GM23338 (cell line): ENCODE data around the gene MYMX. TPM values are rescaled to one million over a fixed set of nuclear protein-coding genes. Genes with fewer than 3 reads are reported as not detected.

Source experiments
- ATAC-seq: fragments of 200-7000 bp; cut with Tn5 transposase; 3 replicates; pipeline ENCODE4 v1.9.1; 2020
- DNase-seq: peaks from one replicate; pipeline ENCODE4 v3.0.0-alpha.2; 2015; ENCODE audit warnings: low spot score
- H2AFZ ChIP-seq: fragments of 200-600 bp; sonication (generic); 2 replicates; pipeline ENCODE4 v1.8.0; 2016; ENCODE audit warnings: antibody characterized with exemption, mild to moderate bottlenecking, moderate library complexity
- H3F3A ChIP-seq: fragments of 200-600 bp; sonication (generic); replicated peaks from 2 replicates; pipeline ENCODE4 v1.8.0; 2017; ENCODE audit warnings: antibody characterized with exemption, mixed run types, low read depth
- H3K27ac ChIP-seq: fragments of 200-600 bp; sonication (generic); 2 replicates; pipeline ENCODE4 v1.6.1; 2016; ENCODE audit warnings: low read depth
- H3K27me3 ChIP-seq: fragments of 200-600 bp; sonication (generic); 2 replicates; pipeline ENCODE4 v1.8.0; 2016; ENCODE audit warnings: mild to moderate bottlenecking, mixed run types, moderate library complexity; ENCODE audit not compliant: insufficient read depth
- H3K36me3 ChIP-seq: fragments of 200-600 bp; sonication (generic); 2 replicates; pipeline ENCODE4 v1.8.0; 2016; ENCODE audit warnings: mild to moderate bottlenecking; ENCODE audit not compliant: insufficient read depth
- H3K4me1 ChIP-seq: fragments of 200-600 bp; sonication (generic); 2 replicates; pipeline ENCODE4 v1.8.0; 2016; ENCODE audit warnings: mild to moderate bottlenecking, moderate library complexity; ENCODE audit not compliant: insufficient read depth
- H3K4me2 ChIP-seq: fragments of 200-600 bp; sonication (generic); 2 replicates; pipeline ENCODE4 v1.7.1; 2017; ENCODE audit warnings: mixed run types
- H3K4me3 ChIP-seq: fragments of 200-600 bp; sonication (generic); 2 replicates; pipeline ENCODE4 v1.6.1; 2016; ENCODE audit warnings: mixed run types
- H3K79me2 ChIP-seq: fragments of 200-600 bp; sonication (generic); replicated peaks from 2 replicates; pipeline ENCODE4 v1.8.0; 2017; ENCODE audit warnings: mild to moderate bottlenecking; ENCODE audit not compliant: insufficient read depth
- H3K9me2 ChIP-seq: fragments of 200-600 bp; sonication (generic); 2 replicates; pipeline ENCODE4 v1.8.0; 2017; ENCODE audit not compliant: insufficient read depth
- H4K20me1 ChIP-seq: fragments of 200-600 bp; sonication (generic); replicated peaks from 2 replicates; pipeline ENCODE4 v1.8.0; 2017; ENCODE audit warnings: mild to moderate bottlenecking; ENCODE audit not compliant: insufficient read depth
- H3K27ac Mint-ChIP-seq: 2 replicates; pipeline ENCODE4 v1.8.0; 2020; ENCODE audit warnings: inconsistent platforms, mild to moderate bottlenecking, moderate library complexity, mixed read lengths
- H3K27me3 Mint-ChIP-seq: 3 replicates; pipeline ENCODE4 v1.8.0; 2022; ENCODE audit warnings: low read depth, mild to moderate bottlenecking, moderate library complexity, mixed read lengths, inconsistent platforms; ENCODE audit not compliant: insufficient read depth, poor library complexity
- H3K36me3 Mint-ChIP-seq: 3 replicates; pipeline ENCODE4 v1.8.0; 2021; ENCODE audit warnings: low read depth, mild to moderate bottlenecking, inconsistent platforms, moderate library complexity, mixed read lengths
- H3K4me1 Mint-ChIP-seq: 3 replicates; pipeline ENCODE4 v1.8.0; 2020; ENCODE audit warnings: mild to moderate bottlenecking, inconsistent platforms, mixed read lengths
- H3K4me3 Mint-ChIP-seq: 3 replicates; pipeline ENCODE4 v1.8.0; 2021; ENCODE audit warnings: moderate library complexity, mild to moderate bottlenecking, inconsistent platforms, mixed read lengths
- H3K9me3 Mint-ChIP-seq: 3 replicates; pipeline ENCODE4 v1.8.0; 2020; ENCODE audit warnings: moderate library complexity, mild to moderate bottlenecking, inconsistent platforms, mixed read lengths
- CREB1 ChIP-seq: fragments of 250-450 bp; sonication (Bioruptor Pico); IDR thresholded peaks from 2 replicates; pipeline ENCODE4 v1.5.0; 2020; ENCODE audit warnings: low read depth, mild to moderate bottlenecking, moderate library complexity
- ETS1 ChIP-seq: IDR thresholded peaks from 2 replicates; pipeline ENCODE4 v1.6.1; 2016; ENCODE audit warnings: antibody characterized with exemption
- EZH2 ChIP-seq: fragments of 200-600 bp; sonication (generic); IDR thresholded peaks from one replicate; pipeline ENCODE4 v1.8.0; 2017; ENCODE audit warnings: antibody characterized with exemption, mild to moderate bottlenecking, low read depth; ENCODE audit not compliant: unreplicated experiment
- EZH2phosphoT487 ChIP-seq: fragments of 200-600 bp; sonication (generic); IDR thresholded peaks from one replicate; pipeline ENCODE4 v1.8.1; 2018; ENCODE audit warnings: antibody characterized with exemption; ENCODE audit not compliant: unreplicated experiment
- NANOG ChIP-seq: IDR thresholded peaks from 2 replicates; pipeline ENCODE4 v1.6.1; 2016; ENCODE audit warnings: antibody characterized with exemption, borderline replicate concordance
- POLR2AphosphoS5 ChIP-seq: IDR thresholded peaks from 2 replicates; pipeline ENCODE4 v1.6.1; 2016; ENCODE audit warnings: antibody characterized with exemption, low read depth
- polyA plus RNA-seq: library from polyadenylated mRNA; unstranded; fragments of >200 nt; fragmentation: Nextera tagmentation; extraction: Ambion mirVana; gene quantifications from 2 replicates; pipeline ENCODE4 v1.2.1, GENCODE V29; 2016
- total RNA-seq: library from RNA; depleted of rRNA; stranded (reverse); fragments of >200 nt; shearing (Covaris generic); gene quantifications from 2 replicates; pipeline ENCODE4 v1.2.3, GENCODE V29; 2014
- TF ChIP-seq, protein P1 (sequence below): IDR thresholded peaks from one replicate; pipeline ENCODE4 v1.6.1; 2018; ENCODE audit warnings: antibody characterized with exemption; ENCODE audit not compliant: unreplicated experiment
- TF ChIP-seq, protein P2 (sequence below): fragments of 250-450 bp; sonication (Bioruptor Pico); IDR thresholded peaks from 2 replicates; pipeline ENCODE4 v1.5.0; 2020; ENCODE audit warnings: mild to moderate bottlenecking, moderate library complexity
- TF ChIP-seq, protein P3 (sequence below), 2 experiments: fragments of 200-600 bp in 1 of 2; sonication (generic) in 1 of 2; conservative IDR thresholded peaks; 2 replicates each; pipeline versions ENCODE4 v1.5.1 to v1.6.1; 2016 to 2017; ENCODE audit warnings: antibody characterized with exemption in 2 of 2, low read depth in 2 of 2, mild to moderate bottlenecking in 2 of 2, moderate library complexity in 1 of 2

MYMX gene
- total and polyA plus RNA-seq, 2 experiments from 2014 or later: 2.8 to 7.1 TPM

DNA sequence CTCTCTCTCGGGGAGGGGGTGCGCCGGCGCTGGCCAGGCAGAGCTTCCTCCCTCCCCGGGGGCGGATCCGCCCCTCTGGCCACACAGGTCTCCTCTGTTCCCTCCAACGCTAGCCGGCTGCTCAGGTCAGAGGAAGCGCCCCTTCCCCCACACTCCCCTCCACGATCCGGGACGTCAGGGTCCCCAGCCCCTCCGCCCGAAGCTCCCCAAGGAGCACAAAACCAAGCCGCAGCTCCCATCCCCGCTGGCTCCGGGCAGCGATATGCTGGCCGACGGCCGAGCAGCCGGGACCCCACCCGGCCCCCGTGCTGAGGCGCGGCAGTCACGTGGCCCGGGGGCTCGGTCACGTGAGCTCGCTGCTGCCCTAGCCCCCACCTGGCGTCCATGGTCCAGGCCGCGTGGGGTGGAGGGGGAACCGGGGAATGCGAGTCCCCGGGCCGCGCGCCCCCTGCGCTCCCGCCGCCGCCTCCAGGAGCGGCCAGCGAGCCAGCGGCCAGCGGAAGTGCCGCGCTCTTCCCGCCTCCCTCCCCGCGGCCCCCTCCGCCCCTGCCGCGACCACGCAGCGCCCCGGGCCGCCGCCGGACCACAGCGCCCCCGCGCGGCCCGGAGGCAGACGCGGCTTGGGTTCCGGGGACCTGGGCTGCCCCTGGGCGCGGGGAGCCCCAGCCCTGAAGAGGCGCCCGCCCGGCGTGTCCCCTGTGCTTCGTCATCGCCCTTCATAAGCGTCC is 40.5 kb downstream of the MYMX start, which contains the start of gene SLC35B2:
SLC35B2 (minus strand) TSS at position 504 of the 728 bp plus-strand sequence; CDS start at position 386, 118 bp downstream.
- H3K36me3 ChIP-seq: peaks cover 22% of the 10 kb centered on the region
- H3K27ac ChIP-seq: peak within 1 kb of the TSS; percentile 97
- H4K20me1 ChIP-seq: peaks cover 13% of the 10 kb centered on the region
- Mint-ChIP-seq H3K4me3 (peak within 1 kb of the TSS; percentile 96), H3K4me1 (peaks cover 46% of the 10 kb centered on the region), H3K27me3 (peaks cover 45% of the 10 kb centered on the region), H3K9me3 (peaks cover 7% of the 10 kb centered on the region), H3K36me3 (peaks cover 61% of the 10 kb centered on the region), H3K27ac (peak within 1 kb of the TSS; percentile 97)
- H3K27me3 ChIP-seq: no peaks in the 10 kb centered on the region
- ATAC-seq (peak; percentile 25), DNase-seq (peak; percentile 83)
- H3K9me2 ChIP-seq: no peaks in the 10 kb centered on the region
- peak within 1 kb of the TSS; percentile 60; the same call in 1 of the 2 replicates for H2AFZ ChIP-seq
- peak within 1 kb of the TSS; percentile 97 for H3K4me2 ChIP-seq
- no peaks in the 10 kb centered on the region for H3K4me1 ChIP-seq
- peaks cover 15% of the 10 kb centered on the region; the same call in 1 of the 2 replicates for H3K79me2 ChIP-seq
- peaks cover 44% of the 10 kb centered on the region for H3F3A ChIP-seq
- TF ChIP-seq ETS1 (no peak), EZH2 (no peak), NANOG (no peak), EZH2phosphoT487 (no peak), POLR2AphosphoS5 (peak; percentile 77), CREB1 (CRISPR knock-in tag) (0 out of 2 replicates have a peak, but pooled peaks have one; percentile 35)
- TF ChIP-seq, protein P1, sequence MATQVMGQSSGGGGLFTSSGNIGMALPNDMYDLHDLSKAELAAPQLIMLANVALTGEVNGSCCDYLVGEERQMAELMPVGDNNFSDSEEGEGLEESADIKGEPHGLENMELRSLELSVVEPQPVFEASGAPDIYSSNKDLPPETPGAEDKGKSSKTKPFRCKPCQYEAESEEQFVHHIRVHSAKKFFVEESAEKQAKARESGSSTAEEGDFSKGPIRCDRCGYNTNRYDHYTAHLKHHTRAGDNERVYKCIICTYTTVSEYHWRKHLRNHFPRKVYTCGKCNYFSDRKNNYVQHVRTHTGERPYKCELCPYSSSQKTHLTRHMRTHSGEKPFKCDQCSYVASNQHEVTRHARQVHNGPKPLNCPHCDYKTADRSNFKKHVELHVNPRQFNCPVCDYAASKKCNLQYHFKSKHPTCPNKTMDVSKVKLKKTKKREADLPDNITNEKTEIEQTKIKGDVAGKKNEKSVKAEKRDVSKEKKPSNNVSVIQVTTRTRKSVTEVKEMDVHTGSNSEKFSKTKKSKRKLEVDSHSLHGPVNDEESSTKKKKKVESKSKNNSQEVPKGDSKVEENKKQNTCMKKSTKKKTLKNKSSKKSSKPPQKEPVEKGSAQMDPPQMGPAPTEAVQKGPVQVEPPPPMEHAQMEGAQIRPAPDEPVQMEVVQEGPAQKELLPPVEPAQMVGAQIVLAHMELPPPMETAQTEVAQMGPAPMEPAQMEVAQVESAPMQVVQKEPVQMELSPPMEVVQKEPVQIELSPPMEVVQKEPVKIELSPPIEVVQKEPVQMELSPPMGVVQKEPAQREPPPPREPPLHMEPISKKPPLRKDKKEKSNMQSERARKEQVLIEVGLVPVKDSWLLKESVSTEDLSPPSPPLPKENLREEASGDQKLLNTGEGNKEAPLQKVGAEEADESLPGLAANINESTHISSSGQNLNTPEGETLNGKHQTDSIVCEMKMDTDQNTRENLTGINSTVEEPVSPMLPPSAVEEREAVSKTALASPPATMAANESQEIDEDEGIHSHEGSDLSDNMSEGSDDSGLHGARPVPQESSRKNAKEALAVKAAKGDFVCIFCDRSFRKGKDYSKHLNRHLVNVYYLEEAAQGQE: no peak
- TF ChIP-seq, protein P2, sequence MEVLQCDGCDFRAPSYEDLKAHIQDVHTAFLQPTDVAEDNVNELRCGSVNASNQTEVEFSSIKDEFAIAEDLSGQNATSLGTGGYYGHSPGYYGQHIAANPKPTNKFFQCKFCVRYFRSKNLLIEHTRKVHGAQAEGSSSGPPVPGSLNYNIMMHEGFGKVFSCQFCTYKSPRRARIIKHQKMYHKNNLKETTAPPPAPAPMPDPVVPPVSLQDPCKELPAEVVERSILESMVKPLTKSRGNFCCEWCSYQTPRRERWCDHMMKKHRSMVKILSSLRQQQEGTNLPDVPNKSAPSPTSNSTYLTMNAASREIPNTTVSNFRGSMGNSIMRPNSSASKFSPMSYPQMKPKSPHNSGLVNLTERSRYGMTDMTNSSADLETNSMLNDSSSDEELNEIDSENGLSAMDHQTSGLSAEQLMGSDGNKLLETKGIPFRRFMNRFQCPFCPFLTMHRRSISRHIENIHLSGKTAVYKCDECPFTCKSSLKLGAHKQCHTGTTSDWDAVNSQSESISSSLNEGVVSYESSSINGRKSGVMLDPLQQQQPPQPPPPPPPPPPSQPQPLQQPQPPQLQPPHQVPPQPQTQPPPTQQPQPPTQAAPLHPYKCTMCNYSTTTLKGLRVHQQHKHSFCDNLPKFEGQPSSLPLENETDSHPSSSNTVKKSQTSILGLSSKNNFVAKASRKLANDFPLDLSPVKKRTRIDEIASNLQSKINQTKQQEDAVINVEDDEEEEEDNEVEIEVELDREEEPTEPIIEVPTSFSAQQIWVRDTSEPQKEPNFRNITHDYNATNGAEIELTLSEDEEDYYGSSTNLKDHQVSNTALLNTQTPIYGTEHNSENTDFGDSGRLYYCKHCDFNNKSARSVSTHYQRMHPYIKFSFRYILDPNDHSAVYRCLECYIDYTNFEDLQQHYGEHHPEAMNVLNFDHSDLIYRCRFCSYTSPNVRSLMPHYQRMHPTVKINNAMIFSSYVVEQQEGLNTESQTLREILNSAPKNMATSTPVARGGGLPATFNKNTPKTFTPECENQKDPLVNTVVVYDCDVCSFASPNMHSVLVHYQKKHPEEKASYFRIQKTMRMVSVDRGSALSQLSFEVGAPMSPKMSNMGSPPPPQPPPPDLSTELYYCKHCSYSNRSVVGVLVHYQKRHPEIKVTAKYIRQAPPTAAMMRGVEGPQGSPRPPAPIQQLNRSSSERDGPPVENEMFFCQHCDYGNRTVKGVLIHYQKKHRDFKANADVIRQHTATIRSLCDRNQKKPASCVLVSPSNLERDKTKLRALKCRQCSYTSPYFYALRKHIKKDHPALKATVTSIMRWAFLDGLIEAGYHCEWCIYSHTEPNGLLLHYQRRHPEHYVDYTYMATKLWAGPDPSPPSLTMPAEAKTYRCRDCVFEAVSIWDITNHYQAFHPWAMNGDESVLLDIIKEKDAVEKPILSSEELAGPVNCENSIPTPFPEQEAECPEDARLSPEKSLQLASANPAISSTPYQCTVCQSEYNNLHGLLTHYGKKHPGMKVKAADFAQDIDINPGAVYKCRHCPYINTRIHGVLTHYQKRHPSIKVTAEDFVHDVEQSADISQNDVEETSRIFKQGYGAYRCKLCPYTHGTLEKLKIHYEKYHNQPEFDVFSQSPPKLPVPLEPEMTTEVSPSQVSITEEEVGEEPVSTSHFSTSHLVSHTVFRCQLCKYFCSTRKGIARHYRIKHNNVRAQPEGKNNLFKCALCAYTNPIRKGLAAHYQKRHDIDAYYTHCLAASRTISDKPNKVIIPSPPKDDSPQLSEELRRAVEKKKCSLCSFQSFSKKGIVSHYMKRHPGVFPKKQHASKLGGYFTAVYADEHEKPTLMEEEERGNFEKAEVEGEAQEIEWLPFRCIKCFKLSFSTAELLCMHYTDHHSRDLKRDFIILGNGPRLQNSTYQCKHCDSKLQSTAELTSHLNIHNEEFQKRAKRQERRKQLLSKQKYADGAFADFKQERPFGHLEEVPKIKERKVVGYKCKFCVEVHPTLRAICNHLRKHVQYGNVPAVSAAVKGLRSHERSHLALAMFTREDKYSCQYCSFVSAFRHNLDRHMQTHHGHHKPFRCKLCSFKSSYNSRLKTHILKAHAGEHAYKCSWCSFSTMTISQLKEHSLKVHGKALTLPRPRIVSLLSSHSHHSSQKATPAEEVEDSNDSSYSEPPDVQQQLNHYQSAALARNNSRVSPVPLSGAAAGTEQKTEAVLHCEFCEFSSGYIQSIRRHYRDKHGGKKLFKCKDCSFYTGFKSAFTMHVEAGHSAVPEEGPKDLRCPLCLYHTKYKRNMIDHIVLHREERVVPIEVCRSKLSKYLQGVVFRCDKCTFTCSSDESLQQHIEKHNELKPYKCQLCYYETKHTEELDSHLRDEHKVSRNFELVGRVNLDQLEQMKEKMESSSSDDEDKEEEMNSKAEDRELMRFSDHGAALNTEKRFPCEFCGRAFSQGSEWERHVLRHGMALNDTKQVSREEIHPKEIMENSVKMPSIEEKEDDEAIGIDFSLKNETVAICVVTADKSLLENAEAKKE (CRISPR knock-in tag): no peak
- TF ChIP-seq, protein P3, sequence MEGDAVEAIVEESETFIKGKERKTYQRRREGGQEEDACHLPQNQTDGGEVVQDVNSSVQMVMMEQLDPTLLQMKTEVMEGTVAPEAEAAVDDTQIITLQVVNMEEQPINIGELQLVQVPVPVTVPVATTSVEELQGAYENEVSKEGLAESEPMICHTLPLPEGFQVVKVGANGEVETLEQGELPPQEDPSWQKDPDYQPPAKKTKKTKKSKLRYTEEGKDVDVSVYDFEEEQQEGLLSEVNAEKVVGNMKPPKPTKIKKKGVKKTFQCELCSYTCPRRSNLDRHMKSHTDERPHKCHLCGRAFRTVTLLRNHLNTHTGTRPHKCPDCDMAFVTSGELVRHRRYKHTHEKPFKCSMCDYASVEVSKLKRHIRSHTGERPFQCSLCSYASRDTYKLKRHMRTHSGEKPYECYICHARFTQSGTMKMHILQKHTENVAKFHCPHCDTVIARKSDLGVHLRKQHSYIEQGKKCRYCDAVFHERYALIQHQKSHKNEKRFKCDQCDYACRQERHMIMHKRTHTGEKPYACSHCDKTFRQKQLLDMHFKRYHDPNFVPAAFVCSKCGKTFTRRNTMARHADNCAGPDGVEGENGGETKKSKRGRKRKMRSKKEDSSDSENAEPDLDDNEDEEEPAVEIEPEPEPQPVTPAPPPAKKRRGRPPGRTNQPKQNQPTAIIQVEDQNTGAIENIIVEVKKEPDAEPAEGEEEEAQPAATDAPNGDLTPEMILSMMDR (conservative IDR thresholded peaks at IDR 0.05; ENCODE audit: low read depth in 2 of 2): peak; percentile 36 to 70
- peak within 1 kb of the TSS; percentile 94 for H3K4me3 ChIP-seq
